HepG2 (cell line): ENCODE data around the gene UBE2O. TPM values are rescaled to one million over a fixed set of nuclear protein-coding genes. Genes with fewer than 3 reads are reported as not detected.

Source experiments
- ATAC-seq: fragments of 200-7000 bp; cut with Tn5 transposase; 3 replicates; pipeline ENCODE4 v1.9.1; 2020; ENCODE audit warnings: mild to moderate bottlenecking, moderate library complexity
- BruUV-seq: library from RNA; stranded (reverse); fragments of 400-500 nt; replicated peaks from 2 replicates; lab custom pipeline; 2021; lab: Mats Ljungman, UMichigan
- CTCF ChIA-PET: fragments of 300-600 bp; formaldehyde crosslinking; extraction: SDS; loops from one replicate; lab custom pipeline; 2021; ENCODE audit warnings: low total read pairs, inconsistent platforms, low intra/inter-chr PET ratio; lab: Yijun Ruan, JAX
- POLR2A ChIA-PET: fragments of 350-600 bp; sonication (Branson Sonifier 250); formaldehyde crosslinking; loops from one replicate; lab custom pipeline; 2020; ENCODE audit warnings: antibody characterized with exemption, inconsistent platforms; lab: Yijun Ruan, JAX
- DNase-seq: peaks from one replicate; pipeline ENCODE4 v3.0.0-alpha.2; 2015; ENCODE audit warnings: low spot score
- FAIRE-seq: peaks from 3 replicates; lab custom pipeline; 2011; peaks lifted over from hg19 to GRCh38; lab: Jason Lieb, UNC
- H2AFZ ChIP-seq: one replicate; pipeline ENCODE4 v1.6.1; 2011; ENCODE audit warnings: low read length, inconsistent platforms
- H3K27ac ChIP-seq: fragments of 300-600 bp; 3 replicates; pipeline ENCODE4 v1.8.0; 2011; ENCODE audit warnings: mixed run types, mild to moderate bottlenecking, mixed read lengths, low read length, inconsistent platforms; ENCODE audit not compliant: insufficient read depth; ENCODE audit errors: extremely low read length
- H3K27me3 ChIP-seq, 2 experiments: fragments of 200-600 bp in 1 of 2; 2 replicates in 1 of 2; 3 replicates in 1 of 2; pipeline versions ENCODE4 v1.6.0 to v1.8.0; 2011; ENCODE audit warnings: low read length in 2 of 2, mild to moderate bottlenecking in 2 of 2, moderate library complexity in 2 of 2, inconsistent platforms in 1 of 2; ENCODE audit not compliant: insufficient read depth in 2 of 2, control insufficient read depth in 1 of 2
- H3K36me3 ChIP-seq, 2 experiments: fragments of 200-600 bp in 1 of 2; replicated peaks in 1 of 2; 2 replicates in 1 of 2; 3 replicates in 1 of 2; pipeline versions ENCODE4 v1.5.1 to v1.8.0; 2011; ENCODE audit warnings: low read length in 2 of 2, inconsistent platforms in 1 of 2; ENCODE audit not compliant: insufficient read depth in 2 of 2, control insufficient read depth in 1 of 2
- H3K4me1 ChIP-seq: 2 replicates; pipeline ENCODE4 v1.5.1; 2012; ENCODE audit warnings: low read length, inconsistent platforms; ENCODE audit not compliant: insufficient read depth
- H3K4me2 ChIP-seq: 2 replicates; pipeline ENCODE4 v1.6.0; 2011; ENCODE audit warnings: low read depth, low read length, inconsistent platforms
- H3K4me3 ChIP-seq, 3 experiments: fragments of 200-600 bp in 1 of 3; sonication (generic), shearing (Covaris generic) in 1 of 3; replicated peaks in 1 of 3; 2 replicates each; pipeline ENCODE4 v1.5.1; 2011 to 2016; ENCODE audit warnings: low read length in 3 of 3, inconsistent platforms in 2 of 3, low read depth in 2 of 3, mild to moderate bottlenecking in 2 of 3, control low read depth in 1 of 3, mixed read lengths in 1 of 3; ENCODE audit not compliant: insufficient read depth in 1 of 3
- H3K79me2 ChIP-seq: one replicate; pipeline ENCODE4 v1.6.1; 2011; ENCODE audit warnings: low read length, inconsistent platforms; ENCODE audit not compliant: insufficient read depth
- H3K9ac ChIP-seq: 2 replicates; pipeline ENCODE4 v1.6.0; 2011; ENCODE audit warnings: mild to moderate bottlenecking, low read depth, low read length, inconsistent platforms; ENCODE audit not compliant: insufficient read depth
- H3K9me3 ChIP-seq: 2 replicates; pipeline ENCODE4 v1.5.1; 2012; ENCODE audit warnings: mild to moderate bottlenecking, low read length
- H4K20me1 ChIP-seq: 2 replicates; pipeline ENCODE4 v1.6.0; 2011; ENCODE audit warnings: inconsistent platforms, mild to moderate bottlenecking, low read length, moderate library complexity; ENCODE audit not compliant: insufficient read depth
- CAMTA2 ChIP-seq: sonication (generic); formaldehyde crosslinking; IDR thresholded peaks from 2 replicates; pipeline ENCODE4 v1.4.0; 2020; ENCODE audit warnings: mild to moderate bottlenecking, missing genetic modification reagents, borderline replicate concordance
- HNRNPLL ChIP-seq: fragments of 200-400 bp; formaldehyde crosslinking; IDR thresholded peaks from 2 replicates; pipeline ENCODE4 v1.6.1; 2017; ENCODE audit warnings: mild to moderate bottlenecking, low read depth, low read length; ENCODE audit not compliant: poor library complexity, severe bottlenecking
- HOXA3 ChIP-seq: sonication (generic); formaldehyde crosslinking; IDR thresholded peaks from 2 replicates; pipeline ENCODE4 v1.5.0; 2020; ENCODE audit warnings: missing genetic modification reagents
- IRX3 ChIP-seq: sonication (generic); formaldehyde crosslinking; IDR thresholded peaks from 2 replicates; pipeline ENCODE4 v1.8.1; 2023; ENCODE audit warnings: mild to moderate bottlenecking, low read depth, missing genetic modification reagents, borderline replicate concordance
- MAFK ChIP-seq, 2 experiments: IDR thresholded peaks in 1 of 2; conservative IDR thresholded peaks in 1 of 2; 2 replicates each; pipeline ENCODE4 v1.6.1; 2011; ENCODE audit warnings: improper control_type of control experiment in 2 of 2, low read length in 2 of 2
- MXI1 ChIP-seq: IDR thresholded peaks from 3 replicates; pipeline ENCODE4 v1.6.1; 2012; ENCODE audit warnings: low read depth, low read length, inconsistent platforms, borderline replicate concordance
- NONO ChIP-seq, 2 experiments: fragments of 450-650 bp in 1 of 2; sonication (generic) in 1 of 2; formaldehyde crosslinking in 1 of 2; IDR thresholded peaks in 1 of 2; conservative IDR thresholded peaks in 1 of 2; 2 replicates each; pipeline versions ENCODE4 v1.6.1 to v1.8.0; 2017 to 2022; ENCODE audit warnings: mild to moderate bottlenecking in 1 of 2, missing genetic modification reagents in 1 of 2, moderate library complexity in 1 of 2
- TCF7 ChIP-seq: sonication (generic); IDR thresholded peaks from 2 replicates; pipeline ENCODE4 v1.6.1; 2016; ENCODE audit warnings: antibody characterized with exemption, low read depth
- ZNF180 ChIP-seq: sonication (generic); formaldehyde crosslinking; IDR thresholded peaks from 2 replicates; pipeline ENCODE4 v1.4.0; 2020; ENCODE audit warnings: low read depth, missing genetic modification reagents, borderline replicate concordance
- ZNF577 ChIP-seq: sonication (generic); formaldehyde crosslinking; IDR thresholded peaks from 2 replicates; pipeline ENCODE4 v1.4.0; 2020; ENCODE audit warnings: mild to moderate bottlenecking, low read depth, missing genetic modification reagents, borderline replicate concordance
- ZNF605 ChIP-seq: sonication (generic); formaldehyde crosslinking; IDR thresholded peaks from 2 replicates; pipeline ENCODE4 v1.8.0; 2022; ENCODE audit warnings: mild to moderate bottlenecking, missing genetic modification reagents
- ZNF709 ChIP-seq: sonication (generic); formaldehyde crosslinking; IDR thresholded peaks from 2 replicates; pipeline ENCODE4 v1.5.0; 2020; ENCODE audit warnings: mild to moderate bottlenecking, missing genetic modification reagents
- ZNF776 ChIP-seq: sonication (generic); formaldehyde crosslinking; IDR thresholded peaks from 2 replicates; pipeline ENCODE4 v1.4.0; 2020; ENCODE audit warnings: mild to moderate bottlenecking, missing genetic modification reagents
- ZSCAN12 ChIP-seq: sonication (generic); formaldehyde crosslinking; IDR thresholded peaks from 2 replicates; pipeline ENCODE4 v1.9.0; 2021; ENCODE audit warnings: mild to moderate bottlenecking, missing genetic modification reagents
- WGBS: methylation state at CpG from one replicate; pipeline ENCODE4 v1.1.6; 2017; ENCODE audit warnings: low lambda C conversion rate; 5-methylcytosine and 5-hydroxymethylcytosine counted together
- in situ Hi-C: cut with HindIII; loops from 2 replicates; pipeline ENCODE4 v1.10.0; 2017; ENCODE audit warnings: low pct_unique_long_range_greater_than_20kb; ENCODE audit not compliant: extremely low pct_ligation_motif_present
- intact Hi-C: fragments of 100-400 bp; cut with micrococcal nuclease; formaldehyde crosslinking; loops from one replicate; pipeline ENCODE4 v1.10.0; 2022; ENCODE audit not compliant: unreplicated experiment
- polyA plus RNA-seq, 8 experiments: library from polyadenylated mRNA; depleted of rRNA in 3 of 8; stranded (reverse) in 7 of 8; unstranded in 1 of 8; fragments of >200 nt; fragmentation: Illumina TruSeq in 4 of 8; extraction: Trizol in 4 of 8; gene quantifications; 2 replicates each; pipeline versions ENCODE4 v1.2.1 to v1.2.3, GENCODE V29; 2011 to 2016; ENCODE audit warnings: low read depth in 4 of 8, missing spikeins in 1 of 8, mixed read lengths in 1 of 8; ENCODE audit not compliant: insufficient read depth in 1 of 8
- total RNA-seq, 5 experiments: library from RNA; depleted of rRNA; stranded (reverse); fragments of >200 nt; fragmentation: Illumina TruSeq; extraction: Trizol; gene quantifications; 2 replicates each; pipeline ENCODE4 v1.2.3, GENCODE V29; 2016; ENCODE audit warnings: low read depth in 1 of 5
- TF ChIP-seq, protein P1 (sequence below): sonication (generic); formaldehyde crosslinking; IDR thresholded peaks from 2 replicates; pipeline ENCODE4 v1.4.0; 2020; ENCODE audit warnings: missing genetic modification reagents
- TF ChIP-seq, protein P2 (sequence below): sonication (generic); formaldehyde crosslinking; IDR thresholded peaks from 2 replicates; pipeline ENCODE4 v1.4.0; 2020; ENCODE audit warnings: low read depth, mild to moderate bottlenecking, missing genetic modification reagents
- TF ChIP-seq, protein P3 (sequence below): sonication (generic); formaldehyde crosslinking; IDR thresholded peaks from 2 replicates; pipeline ENCODE4 v1.8.0; 2022; ENCODE audit warnings: missing genetic modification reagents, mild to moderate bottlenecking, moderate library complexity, borderline replicate concordance
- TF ChIP-seq, protein P4 (sequence below): sonication (generic); formaldehyde crosslinking; IDR thresholded peaks from 2 replicates; pipeline ENCODE4 v1.8.0; 2022; ENCODE audit warnings: mild to moderate bottlenecking, missing genetic modification reagents, moderate library complexity

UBE2O gene
- total and polyA plus RNA-seq, 2 of the 13 experiments (the other 11 are each of a cell fraction or from before 2014, with no cell fraction given), result 21.5 to 23.5 TPM

DNA sequence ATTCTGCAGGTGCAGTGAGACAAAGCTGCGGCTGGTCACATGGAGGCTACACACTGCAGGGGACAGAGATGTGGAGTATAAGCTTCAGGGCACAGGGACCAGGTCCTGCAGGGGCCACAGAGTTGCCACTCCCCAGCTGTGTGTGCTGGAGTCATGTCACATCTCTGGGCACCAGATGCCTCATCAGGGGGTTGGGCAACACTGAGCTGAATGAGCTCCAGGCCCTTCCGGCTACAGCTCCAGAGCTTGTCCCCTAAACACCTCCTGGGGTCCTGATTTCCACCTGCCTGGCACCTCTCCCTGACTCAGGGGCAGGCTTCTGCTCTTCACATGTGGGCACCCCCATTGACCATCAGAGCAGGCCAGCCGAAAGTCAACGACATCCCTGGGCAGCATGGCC, 36.1 kb downstream of the UBE2O start:
- BruUV-seq, result no TSS peak
- H3K4me2 ChIP-seq, result no peak overlapping the region
- H3K79me2 ChIP-seq, result peaks cover 82% of the 10 kb centered on the region
- POLR2A ChIA-PET, result no interaction called here
- H3K9ac ChIP-seq, result no peak overlapping the region
- H3K9me3 ChIP-seq, result no peaks in the 10 kb centered on the region
- TF ChIP-seq, protein P1, sequence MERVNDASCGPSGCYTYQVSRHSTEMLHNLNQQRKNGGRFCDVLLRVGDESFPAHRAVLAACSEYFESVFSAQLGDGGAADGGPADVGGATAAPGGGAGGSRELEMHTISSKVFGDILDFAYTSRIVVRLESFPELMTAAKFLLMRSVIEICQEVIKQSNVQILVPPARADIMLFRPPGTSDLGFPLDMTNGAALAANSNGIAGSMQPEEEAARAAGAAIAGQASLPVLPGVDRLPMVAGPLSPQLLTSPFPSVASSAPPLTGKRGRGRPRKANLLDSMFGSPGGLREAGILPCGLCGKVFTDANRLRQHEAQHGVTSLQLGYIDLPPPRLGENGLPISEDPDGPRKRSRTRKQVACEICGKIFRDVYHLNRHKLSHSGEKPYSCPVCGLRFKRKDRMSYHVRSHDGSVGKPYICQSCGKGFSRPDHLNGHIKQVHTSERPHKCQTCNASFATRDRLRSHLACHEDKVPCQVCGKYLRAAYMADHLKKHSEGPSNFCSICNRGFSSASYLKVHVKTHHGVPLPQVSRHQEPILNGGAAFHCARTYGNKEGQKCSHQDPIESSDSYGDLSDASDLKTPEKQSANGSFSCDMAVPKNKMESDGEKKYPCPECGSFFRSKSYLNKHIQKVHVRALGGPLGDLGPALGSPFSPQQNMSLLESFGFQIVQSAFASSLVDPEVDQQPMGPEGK, result no peak
- no peak for TF ChIP-seq TCF7
- TF ChIP-seq HNRNPLL, result no peak
- no peak for TF ChIP-seq IRX3
- TF ChIP-seq, protein P2, sequence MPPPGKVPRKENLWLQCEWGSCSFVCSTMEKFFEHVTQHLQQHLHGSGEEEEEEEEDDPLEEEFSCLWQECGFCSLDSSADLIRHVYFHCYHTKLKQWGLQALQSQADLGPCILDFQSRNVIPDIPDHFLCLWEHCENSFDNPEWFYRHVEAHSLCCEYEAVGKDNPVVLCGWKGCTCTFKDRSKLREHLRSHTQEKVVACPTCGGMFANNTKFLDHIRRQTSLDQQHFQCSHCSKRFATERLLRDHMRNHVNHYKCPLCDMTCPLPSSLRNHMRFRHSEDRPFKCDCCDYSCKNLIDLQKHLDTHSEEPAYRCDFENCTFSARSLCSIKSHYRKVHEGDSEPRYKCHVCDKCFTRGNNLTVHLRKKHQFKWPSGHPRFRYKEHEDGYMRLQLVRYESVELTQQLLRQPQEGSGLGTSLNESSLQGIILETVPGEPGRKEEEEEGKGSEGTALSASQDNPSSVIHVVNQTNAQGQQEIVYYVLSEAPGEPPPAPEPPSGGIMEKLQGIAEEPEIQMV (CRISPR knock-in tag), result no peak
- TF ChIP-seq, protein P3, sequence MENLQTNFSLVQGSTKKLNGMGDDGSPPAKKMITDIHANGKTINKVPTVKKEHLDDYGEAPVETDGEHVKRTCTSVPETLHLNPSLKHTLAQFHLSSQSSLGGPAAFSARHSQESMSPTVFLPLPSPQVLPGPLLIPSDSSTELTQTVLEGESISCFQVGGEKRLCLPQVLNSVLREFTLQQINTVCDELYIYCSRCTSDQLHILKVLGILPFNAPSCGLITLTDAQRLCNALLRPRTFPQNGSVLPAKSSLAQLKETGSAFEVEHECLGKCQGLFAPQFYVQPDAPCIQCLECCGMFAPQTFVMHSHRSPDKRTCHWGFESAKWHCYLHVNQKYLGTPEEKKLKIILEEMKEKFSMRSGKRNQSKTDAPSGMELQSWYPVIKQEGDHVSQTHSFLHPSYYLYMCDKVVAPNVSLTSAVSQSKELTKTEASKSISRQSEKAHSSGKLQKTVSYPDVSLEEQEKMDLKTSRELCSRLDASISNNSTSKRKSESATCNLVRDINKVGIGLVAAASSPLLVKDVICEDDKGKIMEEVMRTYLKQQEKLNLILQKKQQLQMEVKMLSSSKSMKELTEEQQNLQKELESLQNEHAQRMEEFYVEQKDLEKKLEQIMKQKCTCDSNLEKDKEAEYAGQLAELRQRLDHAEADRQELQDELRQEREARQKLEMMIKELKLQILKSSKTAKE (CRISPR knock-in tag), result no peak
- TF ChIP-seq ZNF605, result no peak
- TF ChIP-seq MAFK (conservative IDR thresholded peaks at IDR 0.05 in 1 of 2, IDR thresholded peaks at IDR 0.05 in 1 of 2; ENCODE audit: low read length in 2 of 2), result no peak
- TF ChIP-seq ZNF709 (CRISPR knock-in tag), result no peak
- TF ChIP-seq ZNF577 (CRISPR knock-in tag), result no peak
- no peak for TF ChIP-seq ZSCAN12 (CRISPR knock-in tag)
- TF ChIP-seq ZNF180 (CRISPR knock-in tag), result no peak
- TF ChIP-seq HOXA3 (CRISPR knock-in tag), result no peak
- no peak for TF ChIP-seq NONO (IDR thresholded peaks at IDR 0.05)
- TF ChIP-seq NONO (CRISPR knock-in tag; conservative IDR thresholded peaks at IDR 0.05), result no peak
- no peak for TF ChIP-seq MXI1
- TF ChIP-seq ZNF776 (CRISPR knock-in tag), result no peak
- TF ChIP-seq CAMTA2 (CRISPR knock-in tag), result no peak
- TF ChIP-seq, protein P4, sequence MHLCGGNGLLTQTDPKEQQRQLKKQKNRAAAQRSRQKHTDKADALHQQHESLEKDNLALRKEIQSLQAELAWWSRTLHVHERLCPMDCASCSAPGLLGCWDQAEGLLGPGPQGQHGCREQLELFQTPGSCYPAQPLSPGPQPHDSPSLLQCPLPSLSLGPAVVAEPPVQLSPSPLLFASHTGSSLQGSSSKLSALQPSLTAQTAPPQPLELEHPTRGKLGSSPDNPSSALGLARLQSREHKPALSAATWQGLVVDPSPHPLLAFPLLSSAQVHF (CRISPR knock-in tag), result no peak
- TF ChIP-seq, all 625 proteins: peak for 0
- intact Hi-C loops, result no loop called here
- DNase-seq (no peak), FAIRE-seq (no peak), ATAC-seq (no peak; the same call in 2 of the 3 replicates)
- Histone ChIP-seq H3K4me1 (no peaks in the 10 kb centered on the region), H3K36me3 (peaks cover 12 to 40% of the 10 kb centered on the region in 2 experiments), H2AFZ (no peak overlapping the region), H3K27me3 (no peaks in the 10 kb centered on the region), H4K20me1 (peaks cover 33% of the 10 kb centered on the region; the same call in 1 of the 2 replicates), H3K4me3 (no peak overlapping the region), H3K27ac (no peak overlapping the region)
- CTCF ChIA-PET, result no interaction called here
- 96% methylated on average over 4 of the region's 4 CpGs for WGBS
- in situ Hi-C loops, result no loop called here
